ENCODE data around the gene GNAI1.
A peak's percentile ranks its signal among the peaks of the same experiment; 100 is the strongest.

The GNAI1 gene

GRCh38 chr7:80134536-80135308 lies at the start of gene GNAI1:
GNAI1 (plus strand) TSS chr7:80134831; CDS start chr7:80135161, 330 bp downstream.
- peak; percentile 85 for DNase-seq (ENCODE audit: low spot score)

GRCh38 chr7:80087051-80087770 lies 47.4 kb upstream of the GNAI1 start:
- peak; percentile 32 for DNase-seq (ENCODE audit: low spot score)

- DNase-seq (ENCODE audit: low spot score): no peak
Observed at GRCh38 chr7:80087771-80088170, 46.9 kb upstream of the GNAI1 start.

- no peak for DNase-seq (ENCODE audit: low spot score)
Observed at GRCh38 chr7:80088705-80089104, 45.9 kb upstream of the GNAI1 start.

- DNase-seq (ENCODE audit: low spot score): no peak
Observed at GRCh38 chr7:80089366-80089765, 45.3 kb upstream of the GNAI1 start.

- no peak for DNase-seq (ENCODE audit: low spot score)
Observed at GRCh38 chr7:80093349-80093748, 41.3 kb upstream of the GNAI1 start.

DNA sequence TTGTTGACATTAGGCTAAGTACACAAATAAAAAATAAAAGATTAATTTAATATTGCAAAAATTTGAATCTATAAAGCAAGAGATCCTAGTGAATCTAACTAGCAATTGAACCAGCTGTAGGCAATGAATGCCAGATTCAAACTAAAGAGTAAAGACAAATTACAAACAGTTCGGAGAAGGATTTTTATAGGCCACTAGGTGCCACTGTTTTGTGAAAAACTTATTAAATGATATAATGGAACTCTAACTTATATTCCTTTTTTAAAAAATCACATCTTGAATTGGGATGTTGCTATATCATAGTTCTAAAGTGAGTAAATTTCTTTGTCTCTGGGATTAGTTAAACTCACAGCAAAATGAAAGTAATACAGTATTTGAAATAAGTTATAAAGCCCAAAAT lies 39.1 kb upstream of the GNAI1 start:
- peak; percentile 20 for DNase-seq (ENCODE audit: low spot score)

DNA sequence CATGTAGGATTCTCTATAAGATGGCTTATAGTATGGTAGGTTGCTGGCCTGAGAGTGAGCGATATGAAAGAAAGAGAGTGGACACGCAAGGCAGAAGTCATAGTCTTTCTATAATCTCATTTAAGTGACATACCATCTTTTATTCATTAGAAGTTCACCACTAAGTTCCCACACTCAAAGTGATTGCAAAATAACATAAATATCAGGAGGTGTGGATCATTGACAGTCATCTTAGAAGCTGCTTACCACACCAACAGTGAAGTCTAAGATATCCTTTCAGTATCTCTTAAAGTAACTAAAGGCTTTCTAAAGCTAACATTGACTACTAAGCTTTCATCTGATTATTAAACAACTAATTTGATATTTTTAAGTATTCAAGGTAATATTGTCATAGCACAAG lies 36.9 kb upstream of the GNAI1 start:
- DNase-seq (ENCODE audit: low spot score): no peak

GRCh38 chr7:80098795-80099194 lies 35.8 kb upstream of the GNAI1 start:
- DNase-seq (ENCODE audit: low spot score): no peak

GRCh38 chr7:80100254-80100653 lies 34.4 kb upstream of the GNAI1 start:
- no peak for DNase-seq (ENCODE audit: low spot score)

DNA sequence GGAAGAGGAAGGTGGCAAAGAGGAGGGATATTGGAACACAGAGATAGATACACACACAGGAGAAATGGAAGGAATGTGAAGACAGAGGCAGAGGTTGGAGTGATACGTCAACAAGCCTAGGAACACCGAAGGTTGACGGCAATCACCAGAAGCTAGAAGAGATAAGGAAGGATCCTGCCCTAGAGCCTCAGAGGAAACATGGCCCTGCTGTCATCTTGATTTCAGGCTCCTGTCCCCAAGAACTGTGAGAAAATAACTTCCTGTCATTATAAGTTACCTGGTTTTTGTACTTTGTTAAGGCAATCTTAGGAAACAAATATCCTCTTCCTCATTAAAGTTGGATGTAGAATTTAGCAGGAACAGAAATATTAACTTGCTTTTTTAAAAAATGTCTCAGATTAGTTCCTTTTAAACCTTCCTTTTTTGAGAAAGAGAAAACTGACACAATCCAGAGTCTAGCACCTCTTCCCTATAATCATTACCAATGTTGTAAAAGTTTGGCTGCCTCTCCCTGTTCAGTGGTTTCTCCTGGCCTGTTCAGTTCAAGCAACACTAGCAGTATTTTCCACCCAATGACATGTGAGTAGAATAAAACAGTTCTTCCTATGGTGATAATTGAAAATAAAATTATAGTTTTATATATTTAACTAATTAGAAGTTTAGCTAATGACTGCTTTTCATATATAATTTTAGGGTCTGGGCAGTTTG lies 28.8 kb upstream of the GNAI1 start:
- no peak for DNase-seq (ENCODE audit: low spot score)

- DNase-seq (ENCODE audit: low spot score): peak; percentile 8
Observed at GRCh38 chr7:80106498-80107113, 28.0 kb upstream of the GNAI1 start.

- no peak for DNase-seq (ENCODE audit: low spot score)
Observed at GRCh38 chr7:80107278-80107677, 27.4 kb upstream of the GNAI1 start.

GRCh38 chr7:80110376-80110775 lies 24.3 kb upstream of the GNAI1 start:
- no peak for DNase-seq (ENCODE audit: low spot score)

- DNase-seq (ENCODE audit: low spot score): no peak
Observed at GRCh38 chr7:80114159-80114558, 20.5 kb upstream of the GNAI1 start.

DNA sequence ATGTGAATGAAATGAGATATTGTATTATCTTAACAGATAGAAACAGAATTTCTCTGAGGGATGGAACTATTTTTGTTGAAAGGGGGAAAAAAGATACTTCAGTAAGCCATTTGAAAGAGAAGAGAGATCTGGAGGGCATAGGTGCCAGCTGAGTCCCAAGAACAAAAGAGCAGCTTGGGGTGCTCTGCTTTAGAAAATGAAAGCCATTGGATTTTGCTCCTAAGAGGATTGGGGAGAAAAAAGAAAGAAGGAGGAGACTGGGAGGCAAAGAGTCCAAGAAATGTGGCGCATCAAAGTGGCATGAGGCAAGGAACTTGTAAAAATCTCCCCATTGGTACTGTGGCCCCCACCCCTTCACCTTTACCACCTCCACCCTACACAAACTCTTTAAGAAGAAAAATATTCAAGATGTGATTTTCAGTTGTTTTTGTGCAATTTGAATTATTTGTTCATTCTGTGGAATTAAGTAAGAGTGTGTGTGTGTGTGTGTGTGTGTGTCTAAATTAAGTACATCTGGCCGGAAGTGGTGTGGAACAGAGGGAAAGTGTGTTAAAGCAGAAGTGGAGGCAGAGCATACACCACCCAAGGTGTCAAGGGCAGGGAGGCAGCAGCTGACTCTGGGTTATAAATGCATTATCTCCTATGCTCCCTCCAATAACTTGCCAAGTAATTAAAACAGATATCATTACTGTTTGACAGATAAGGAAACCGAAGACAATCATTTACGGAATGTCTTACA lies 9.9 kb upstream of the GNAI1 start:
- no peak for DNase-seq (ENCODE audit: low spot score)

DNA sequence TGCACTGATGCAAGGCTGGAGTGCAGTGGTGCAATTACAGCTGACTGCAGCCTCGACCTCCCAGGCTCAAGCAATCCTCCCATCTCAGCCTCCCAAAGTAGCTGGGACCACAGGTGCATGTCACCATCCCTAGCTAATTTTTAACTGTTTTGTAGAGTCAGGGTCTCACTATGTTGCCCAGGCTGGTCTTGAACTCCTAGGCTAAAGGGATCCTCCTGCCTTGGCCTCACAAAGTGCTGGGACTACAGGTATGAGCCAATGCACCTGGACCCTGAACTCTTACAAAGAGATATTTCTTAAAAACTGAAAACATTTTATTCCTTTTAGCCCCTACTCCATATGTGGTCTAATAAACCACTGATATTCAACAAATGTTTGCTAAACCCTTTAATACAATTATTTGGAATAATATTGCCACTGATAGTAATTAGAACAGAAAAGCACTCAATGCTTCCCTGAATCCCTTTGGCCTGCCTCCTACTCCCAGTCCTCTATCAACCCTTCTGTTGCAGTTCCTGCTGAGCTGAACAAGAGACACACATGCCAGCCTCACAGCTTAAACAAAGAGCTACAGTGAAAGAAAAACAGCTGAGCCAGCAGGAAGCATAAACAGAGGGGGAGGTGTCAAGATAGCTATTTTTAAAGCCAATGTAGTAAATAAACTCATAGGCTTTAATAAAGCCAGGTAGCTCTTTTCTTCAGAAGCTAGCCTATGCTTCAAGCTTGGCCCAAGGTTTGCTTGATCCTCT lies 7.0 kb upstream of the GNAI1 start:
- no peak for DNase-seq (ENCODE audit: low spot score)

- DNase-seq (ENCODE audit: low spot score): no peak
Observed at GRCh38 chr7:80128918-80129317, 5.7 kb upstream of the GNAI1 start.

DNA sequence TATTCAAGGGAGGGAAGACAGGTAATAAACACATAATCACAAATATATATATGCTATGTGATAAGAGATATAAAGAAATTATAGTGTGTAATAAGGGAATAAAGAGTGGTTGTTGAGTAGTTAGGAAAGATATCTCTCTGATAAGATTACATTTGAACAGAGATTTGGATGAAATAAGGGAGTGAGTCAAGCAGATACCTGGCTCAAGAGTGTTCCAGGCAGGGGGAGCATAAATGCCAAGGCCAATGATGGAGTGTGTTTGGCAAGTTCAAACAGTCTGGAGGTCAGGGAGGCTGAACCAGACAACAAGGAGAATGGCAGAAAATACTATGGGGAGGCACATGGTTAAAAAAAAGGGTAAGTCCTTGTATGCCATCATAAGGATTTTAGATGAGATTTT lies 4.8 kb upstream of the GNAI1 start:
- no peak for DNase-seq (ENCODE audit: low spot score)

DNA sequence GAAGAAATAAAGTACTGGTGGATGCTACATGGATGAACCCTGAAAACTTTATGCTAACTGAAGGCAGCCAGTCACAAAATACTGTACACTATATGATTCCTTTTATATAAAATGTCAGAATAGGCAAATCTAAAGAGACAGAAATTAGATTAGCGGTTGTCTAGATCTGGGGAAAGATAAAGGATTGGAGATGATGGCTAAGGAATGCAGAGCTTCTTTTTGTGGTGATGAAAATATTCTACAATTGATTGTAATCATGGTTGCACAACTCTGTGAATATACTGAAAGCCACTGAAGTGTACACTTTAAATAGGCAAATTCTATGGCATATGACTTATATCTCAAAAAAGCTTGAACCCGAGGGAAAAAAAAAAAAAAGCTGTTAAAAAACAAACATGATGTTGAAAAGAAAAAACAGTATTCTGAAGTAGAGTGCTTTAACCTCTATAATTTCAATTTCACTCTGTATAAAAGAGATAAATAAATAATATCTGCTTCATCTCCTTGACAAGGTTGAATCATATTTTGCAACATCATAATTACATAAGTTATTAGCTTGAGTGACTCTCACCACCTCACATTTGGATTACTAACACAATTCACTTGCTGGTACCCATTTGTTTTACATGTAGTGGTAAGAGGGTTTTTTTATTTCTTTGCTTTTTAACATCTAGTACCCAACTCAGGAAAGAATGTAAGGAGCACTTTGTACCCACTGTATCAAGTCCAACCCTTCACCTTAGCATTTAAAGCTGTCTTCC lies 2.8 kb upstream of the GNAI1 start:
- DNase-seq (ENCODE audit: low spot score): no peak
